ENCODE measurements around the gene CPNE2.
A peak's percentile ranks its signal among the peaks of the same experiment; 100 is the strongest.

The CPNE2 gene

DNA sequence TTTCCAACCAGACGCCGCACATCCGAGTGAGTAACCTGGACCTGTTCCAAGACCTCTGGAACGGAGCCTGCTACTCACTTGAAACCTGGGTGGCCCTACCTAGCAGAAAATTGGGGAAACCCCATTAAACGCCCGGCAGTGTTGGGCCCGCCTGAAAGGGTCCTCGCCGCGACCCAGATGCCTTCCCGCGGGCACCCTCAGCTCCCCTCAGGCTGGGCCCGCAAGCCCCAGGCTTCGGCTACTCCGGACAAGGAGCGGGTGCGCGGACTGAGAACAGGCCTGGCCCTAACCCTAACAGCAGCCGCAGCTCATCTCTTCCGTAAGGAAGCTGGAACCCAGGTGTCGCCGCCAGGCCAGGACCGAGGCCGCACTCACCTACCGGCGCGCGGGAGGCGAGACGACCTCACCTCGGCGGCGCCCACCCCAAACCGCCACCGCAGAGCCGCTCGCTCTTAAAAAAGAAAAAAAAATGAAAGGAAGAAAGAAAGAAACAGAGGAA, 93.1 kb downstream of the CPNE2 start:
- TF ChIP-seq POLR2AphosphoS5 (IDR thresholded peaks at IDR 0.05; ENCODE audit: low read depth, low read length): no peak
- TF ChIP-seq, protein P1, sequence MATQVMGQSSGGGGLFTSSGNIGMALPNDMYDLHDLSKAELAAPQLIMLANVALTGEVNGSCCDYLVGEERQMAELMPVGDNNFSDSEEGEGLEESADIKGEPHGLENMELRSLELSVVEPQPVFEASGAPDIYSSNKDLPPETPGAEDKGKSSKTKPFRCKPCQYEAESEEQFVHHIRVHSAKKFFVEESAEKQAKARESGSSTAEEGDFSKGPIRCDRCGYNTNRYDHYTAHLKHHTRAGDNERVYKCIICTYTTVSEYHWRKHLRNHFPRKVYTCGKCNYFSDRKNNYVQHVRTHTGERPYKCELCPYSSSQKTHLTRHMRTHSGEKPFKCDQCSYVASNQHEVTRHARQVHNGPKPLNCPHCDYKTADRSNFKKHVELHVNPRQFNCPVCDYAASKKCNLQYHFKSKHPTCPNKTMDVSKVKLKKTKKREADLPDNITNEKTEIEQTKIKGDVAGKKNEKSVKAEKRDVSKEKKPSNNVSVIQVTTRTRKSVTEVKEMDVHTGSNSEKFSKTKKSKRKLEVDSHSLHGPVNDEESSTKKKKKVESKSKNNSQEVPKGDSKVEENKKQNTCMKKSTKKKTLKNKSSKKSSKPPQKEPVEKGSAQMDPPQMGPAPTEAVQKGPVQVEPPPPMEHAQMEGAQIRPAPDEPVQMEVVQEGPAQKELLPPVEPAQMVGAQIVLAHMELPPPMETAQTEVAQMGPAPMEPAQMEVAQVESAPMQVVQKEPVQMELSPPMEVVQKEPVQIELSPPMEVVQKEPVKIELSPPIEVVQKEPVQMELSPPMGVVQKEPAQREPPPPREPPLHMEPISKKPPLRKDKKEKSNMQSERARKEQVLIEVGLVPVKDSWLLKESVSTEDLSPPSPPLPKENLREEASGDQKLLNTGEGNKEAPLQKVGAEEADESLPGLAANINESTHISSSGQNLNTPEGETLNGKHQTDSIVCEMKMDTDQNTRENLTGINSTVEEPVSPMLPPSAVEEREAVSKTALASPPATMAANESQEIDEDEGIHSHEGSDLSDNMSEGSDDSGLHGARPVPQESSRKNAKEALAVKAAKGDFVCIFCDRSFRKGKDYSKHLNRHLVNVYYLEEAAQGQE (IDR thresholded peaks at IDR 0.05; ENCODE audit: insufficient read depth in 1 of 2, low read depth in 2 of 2, low read length in 2 of 2): no peak
- no peak for TF ChIP-seq FOXP2 (optimal IDR thresholded peaks at IDR 0.05; ENCODE audit: borderline replicate concordance, extremely low read depth, extremely low read length, insufficient read depth)
- no peak for TF ChIP-seq TAF1 (IDR thresholded peaks at IDR 0.05; ENCODE audit: borderline replicate concordance, insufficient read depth, low read length)
- TF ChIP-seq SIN3A (IDR thresholded peaks at IDR 0.05; ENCODE audit: borderline replicate concordance, insufficient read depth, low read length): no peak

DNA sequence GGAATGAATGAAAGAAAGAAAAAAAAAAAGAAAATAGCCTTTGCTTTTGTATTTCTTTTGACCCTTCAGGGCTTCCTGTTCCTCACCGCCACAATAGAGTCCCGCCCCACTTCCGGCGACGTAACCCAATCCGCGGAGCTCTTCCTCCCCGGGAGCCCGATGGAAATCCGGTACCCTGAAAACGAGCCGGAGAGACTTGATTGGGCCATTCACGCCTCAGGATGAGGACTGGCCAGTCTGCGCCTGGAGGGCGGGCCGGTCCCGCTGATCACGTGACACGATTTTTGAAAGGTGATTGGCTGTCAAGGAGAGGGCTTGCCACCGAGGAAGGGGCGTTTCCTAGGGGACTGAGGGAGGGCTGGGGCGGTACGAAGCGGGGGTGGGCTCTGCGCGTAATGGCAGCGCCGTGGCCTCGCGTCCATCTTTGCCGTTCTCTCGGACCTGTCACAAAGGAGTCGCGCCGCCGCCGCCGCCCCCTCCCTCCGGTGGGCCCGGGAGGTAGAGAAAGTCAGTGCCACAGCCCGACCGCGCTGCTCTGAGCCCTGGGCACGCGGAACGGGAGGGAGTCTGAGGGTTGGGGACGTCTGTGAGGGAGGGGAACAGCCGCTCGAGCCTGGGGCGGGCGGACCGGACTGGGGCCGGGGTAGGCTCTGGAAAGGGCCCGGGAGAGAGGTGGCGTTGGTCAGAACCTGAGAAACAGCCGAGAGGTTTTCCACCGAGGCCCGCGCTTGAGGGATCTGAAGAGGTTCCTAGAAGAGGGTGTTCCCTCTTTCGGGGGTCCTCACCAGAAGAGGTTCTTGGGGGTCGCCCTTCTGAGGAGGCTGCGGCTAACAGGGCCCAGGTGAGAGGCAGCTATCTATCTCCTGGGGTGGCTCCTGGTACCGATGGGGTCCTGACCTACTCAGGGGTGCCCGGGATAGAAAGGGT, 93.8 kb downstream of the CPNE2 start, which contains the start of the genes PSME3IP1 and RSPRY1:
Gene PSME3IP1 (minus strand): TSS at position 95 of the 927 bp plus-strand sequence. CDS start 12,185 bp downstream, outside the sequence.
Gene RSPRY1 (plus strand): TSS at position 385 of the 927 bp plus-strand sequence. CDS start 18,330 bp downstream, outside the sequence.
- peak; percentile 57; the same call in 1 of the 2 replicates for TF ChIP-seq POLR2AphosphoS5 (IDR thresholded peaks at IDR 0.05; ENCODE audit: low read depth, low read length)
- TF ChIP-seq FOXP2 (optimal IDR thresholded peaks at IDR 0.05; ENCODE audit: borderline replicate concordance, extremely low read depth, extremely low read length, insufficient read depth): no peak
- TF ChIP-seq TAF1 (IDR thresholded peaks at IDR 0.05; ENCODE audit: borderline replicate concordance, insufficient read depth, low read length): peak; percentile 38; the same call in 1 of the 2 replicates
- TF ChIP-seq, protein P1 (IDR thresholded peaks at IDR 0.05; ENCODE audit: insufficient read depth in 1 of 2, low read depth in 2 of 2, low read length in 2 of 2): no peak

DNA sequence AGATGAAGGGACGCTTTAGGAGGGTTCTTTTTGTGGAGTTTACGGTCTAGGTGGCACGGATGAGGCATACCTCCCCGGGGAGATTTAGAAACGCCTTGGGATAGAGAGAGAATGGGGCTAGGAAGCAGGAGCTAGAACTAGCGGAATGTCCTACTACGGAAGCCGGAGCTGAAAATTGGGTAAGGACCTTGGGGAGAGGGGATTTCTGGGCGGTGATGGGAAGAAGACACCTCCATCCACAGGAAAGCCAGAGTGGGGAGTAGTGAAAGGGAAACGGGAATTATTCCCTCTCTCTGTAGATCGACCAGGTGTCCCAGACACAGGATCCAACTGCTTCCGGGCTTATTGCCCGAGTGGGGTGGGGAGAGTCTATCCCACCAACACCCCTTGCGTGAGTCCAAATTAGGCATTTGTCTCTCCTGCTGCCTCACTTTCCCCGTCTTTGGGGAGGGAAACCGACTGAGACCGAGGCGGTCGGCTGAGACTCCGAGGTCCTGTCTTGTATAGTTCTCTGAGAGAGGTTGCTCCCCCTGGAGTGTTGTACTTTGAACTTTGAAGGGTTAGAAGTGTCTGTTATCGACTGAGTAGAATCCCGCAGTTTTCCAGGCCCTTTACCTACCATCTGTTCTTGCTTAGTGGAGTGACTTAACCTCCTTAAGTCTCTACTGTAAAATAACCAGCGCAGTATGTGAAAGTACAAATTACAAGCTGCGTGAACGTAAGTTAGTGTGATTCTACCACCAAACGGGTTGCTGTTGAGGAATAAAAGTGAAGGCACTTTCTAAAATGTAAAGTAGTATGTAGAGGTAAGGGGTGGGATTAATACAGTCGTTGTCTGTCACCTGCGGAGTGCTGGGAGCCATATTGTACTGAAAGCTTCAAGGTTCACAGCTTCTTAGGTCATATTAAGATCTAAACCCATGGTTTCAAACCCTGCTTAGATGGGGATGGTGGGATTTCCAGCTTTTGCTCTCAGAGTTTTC, 94.8 kb downstream of the CPNE2 start:
- TF ChIP-seq FOXP2 (optimal IDR thresholded peaks at IDR 0.05; ENCODE audit: borderline replicate concordance, extremely low read depth, extremely low read length, insufficient read depth) (no peak), TAF1 (IDR thresholded peaks at IDR 0.05; ENCODE audit: borderline replicate concordance, insufficient read depth, low read length) (no peak), SIN3A (IDR thresholded peaks at IDR 0.05; ENCODE audit: borderline replicate concordance, insufficient read depth, low read length) (no peak), POLR2AphosphoS5 (IDR thresholded peaks at IDR 0.05; ENCODE audit: low read depth, low read length) (no peak)
- TF ChIP-seq, protein P1 (IDR thresholded peaks at IDR 0.05; ENCODE audit: insufficient read depth in 1 of 2, low read depth in 2 of 2, low read length in 2 of 2): no peak

GRCh38 chr16:57188711-57189002, 96.3 kb downstream of the CPNE2 start:
- TF ChIP-seq TAF1 (IDR thresholded peaks at IDR 0.05; ENCODE audit: borderline replicate concordance, insufficient read depth, low read length) (no peak), FOXP2 (optimal IDR thresholded peaks at IDR 0.05; ENCODE audit: borderline replicate concordance, extremely low read depth, extremely low read length, insufficient read depth) (no peak), POLR2AphosphoS5 (IDR thresholded peaks at IDR 0.05; ENCODE audit: low read depth, low read length) (no peak), SIN3A (IDR thresholded peaks at IDR 0.05; ENCODE audit: borderline replicate concordance, insufficient read depth, low read length) (no peak)
- TF ChIP-seq, protein P1 (IDR thresholded peaks at IDR 0.05; ENCODE audit: insufficient read depth in 1 of 2, low read depth in 2 of 2, low read length in 2 of 2): no peak

All from PFSK-1 (cell line).